DOHH2 (cell line): ENCODE results near the gene NOTCH1.

Source experiments
- H3F3A ChIP-seq: fragments of 200-600 bp; sonication (generic), shearing (Covaris generic); 2 replicates; pipeline ENCODE4 v1.6.0; 2016; ENCODE audit warnings: antibody characterized with exemption, mild to moderate bottlenecking; ENCODE audit not compliant: control insufficient read depth, insufficient read depth
- H3K27ac ChIP-seq: fragments of 200-600 bp; sonication (generic); 2 replicates; pipeline ENCODE4 v1.5.1; 2014; ENCODE audit warnings: low read depth, mild to moderate bottlenecking, low read length, moderate library complexity
- H3K27me3 ChIP-seq: fragments of 200-600 bp; sonication (generic); 2 replicates; pipeline ENCODE4 v1.6.1; 2014; ENCODE audit warnings: mild to moderate bottlenecking, low read length, mixed read lengths; ENCODE audit not compliant: control insufficient read depth
- H3K36me3 ChIP-seq: fragments of 200-600 bp; sonication (generic); 2 replicates; pipeline ENCODE4 v1.6.1; 2014; ENCODE audit warnings: mild to moderate bottlenecking, low read length, moderate library complexity, mixed read lengths; ENCODE audit not compliant: control insufficient read depth
- H3K4me1 ChIP-seq: fragments of 200-600 bp; sonication (generic); 2 replicates; pipeline ENCODE4 v1.6.1; 2014; ENCODE audit warnings: mild to moderate bottlenecking, low read length, mixed read lengths; ENCODE audit not compliant: control insufficient read depth
- H3K4me2 ChIP-seq: fragments of 200-600 bp; sonication (generic); 2 replicates; pipeline ENCODE4 v1.6.0; 2014; ENCODE audit warnings: mild to moderate bottlenecking, low read length, moderate library complexity
- H3K4me3 ChIP-seq: fragments of 200-600 bp; sonication (generic); 2 replicates; pipeline ENCODE4 v1.5.1; 2014; ENCODE audit warnings: mild to moderate bottlenecking, low read length, mixed read lengths
- H3K79me2 ChIP-seq: fragments of 200-600 bp; sonication (generic); 2 replicates; pipeline ENCODE4 v1.6.1; 2014; ENCODE audit warnings: mild to moderate bottlenecking, low read length, mixed read lengths; ENCODE audit not compliant: control insufficient read depth
- H3K9me2 ChIP-seq: fragments of 200-600 bp; sonication (generic); replicated peaks from 2 replicates; pipeline ENCODE4 v1.6.1; 2014; ENCODE audit warnings: mild to moderate bottlenecking, low read length, mixed read lengths; ENCODE audit not compliant: control insufficient read depth
- H3K9me3 ChIP-seq: fragments of 200-600 bp; sonication (generic); 2 replicates; pipeline ENCODE4 v1.6.1; 2014; ENCODE audit warnings: antibody characterized with exemption, low read length, mixed read lengths; ENCODE audit not compliant: control insufficient read depth, insufficient read depth
- H4K20me1 ChIP-seq: fragments of 200-600 bp; sonication (generic); 2 replicates; pipeline ENCODE4 v1.6.0; 2014; ENCODE audit warnings: low read depth, mild to moderate bottlenecking, antibody characterized with exemption, low read length, moderate library complexity; ENCODE audit not compliant: control insufficient read depth, insufficient read depth
- CTCF ChIP-seq: fragments of 200-600 bp; sonication (generic); IDR thresholded peaks from one replicate; pipeline ENCODE4 v1.5.1; 2014; ENCODE audit warnings: antibody characterized with exemption, mild to moderate bottlenecking, low read depth, low read length; ENCODE audit not compliant: poor library complexity, severe bottlenecking
- EZH2phosphoT487 ChIP-seq: fragments of 200-600 bp; sonication (generic); IDR thresholded peaks from 2 replicates; pipeline ENCODE4 v1.6.1; 2017; ENCODE audit warnings: borderline replicate concordance, mild to moderate bottlenecking, antibody characterized with exemption, low read length, moderate library complexity, mixed read lengths

NOTCH1 gene

DNA sequence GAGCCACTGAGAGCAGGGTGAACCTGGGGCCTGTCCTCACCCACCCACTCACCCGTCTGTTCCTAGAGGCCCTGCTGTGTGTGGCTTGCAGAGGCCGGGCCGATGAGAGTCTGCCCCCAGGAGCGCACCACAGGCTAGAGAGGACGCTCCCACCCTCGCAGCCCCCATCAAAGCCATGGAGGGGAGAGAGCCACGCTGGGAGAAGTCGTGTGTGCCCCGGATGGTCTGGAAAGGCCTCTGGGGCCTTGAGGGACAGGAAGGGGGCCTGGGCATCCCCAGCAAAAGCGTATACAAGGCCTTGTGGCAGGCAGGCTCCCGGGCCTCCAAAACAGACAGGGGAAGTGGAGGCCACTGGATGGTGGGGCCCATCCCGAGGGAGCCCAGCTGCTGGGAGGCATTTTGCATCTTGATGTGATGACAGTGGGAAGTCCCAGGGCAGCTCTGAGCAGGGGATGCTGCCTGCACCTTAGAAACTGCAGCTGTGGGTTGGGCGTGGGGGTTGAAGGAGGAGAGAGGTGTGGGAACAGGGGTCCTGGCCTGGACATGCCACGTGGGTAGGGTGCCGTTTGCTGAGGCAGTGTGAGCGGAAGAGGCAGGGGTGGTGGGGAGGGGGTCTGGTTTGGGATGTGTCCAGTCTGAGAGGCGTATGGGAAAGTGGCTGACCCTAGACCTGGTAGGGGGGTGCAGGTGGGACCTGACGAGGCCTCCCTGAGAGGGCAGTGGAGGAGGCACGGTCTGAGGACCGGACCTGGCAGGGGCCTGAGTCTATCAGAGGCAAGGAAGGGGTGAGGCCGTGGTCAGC, 43.0 kb upstream of the NOTCH1 start:
- peak overlapping the region; percentile 81 for H3K4me2 ChIP-seq
- H3F3A ChIP-seq = no peaks in the 10 kb centered on the region
- H3K79me2 ChIP-seq = no peaks in the 10 kb centered on the region
- peaks cover 15% of the 10 kb centered on the region for H3K27me3 ChIP-seq
- no peak for TF ChIP-seq EZH2phosphoT487
- TF ChIP-seq CTCF = no peak
- peak overlapping the region; percentile 9; the same call in 1 of the 2 replicates for H3K27ac ChIP-seq
- peak overlapping the region; percentile 61 for H3K4me3 ChIP-seq
- H3K36me3 ChIP-seq = no peaks in the 10 kb centered on the region
- no peaks in the 10 kb centered on the region for H4K20me1 ChIP-seq
- peaks cover 26% of the 10 kb centered on the region for H3K4me1 ChIP-seq
- no peaks in the 10 kb centered on the region for H3K9me2 ChIP-seq
- no peaks in the 10 kb centered on the region for H3K9me3 ChIP-seq

DNA sequence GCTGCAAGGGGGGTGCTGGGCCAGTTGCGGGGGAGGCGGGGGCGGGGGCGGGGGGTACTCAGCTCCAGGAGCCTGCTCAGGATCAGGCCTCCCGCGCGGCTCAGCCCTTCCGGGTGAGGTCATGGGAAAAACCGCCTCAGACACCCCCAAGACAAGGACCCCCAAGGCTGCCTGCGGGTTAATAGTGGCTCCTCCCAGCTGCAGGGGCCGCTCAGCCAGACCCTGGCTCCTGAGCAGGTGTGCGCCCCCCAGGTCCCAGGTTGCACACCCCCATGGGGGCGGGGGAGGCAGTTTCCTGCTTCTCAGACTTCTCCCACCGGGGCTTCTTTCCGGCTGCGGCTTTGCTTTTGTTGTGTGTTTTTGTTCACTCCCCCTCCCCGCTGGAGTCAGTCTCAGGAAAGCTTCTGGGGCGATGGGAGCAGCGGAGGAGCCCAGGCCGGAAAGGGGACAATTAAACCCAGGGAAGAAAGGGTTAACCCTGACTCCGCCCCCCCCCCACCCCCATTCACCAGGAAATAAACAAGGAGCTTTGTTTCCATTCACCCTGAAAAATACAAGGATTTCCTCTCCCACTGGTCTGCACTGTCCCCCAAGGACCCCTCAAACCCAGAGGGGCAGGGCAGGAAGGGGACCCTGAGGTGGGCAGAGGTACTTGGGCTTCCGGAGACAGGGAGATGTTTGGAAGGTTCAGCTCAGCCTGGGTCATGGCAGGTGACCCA, 42.3 kb upstream of the NOTCH1 start:
- Histone ChIP-seq H3K79me2 (no peaks in the 10 kb centered on the region), H3K4me1 (peaks cover 26% of the 10 kb centered on the region), H4K20me1 (no peaks in the 10 kb centered on the region), H3K36me3 (no peaks in the 10 kb centered on the region), H3K9me2 (no peaks in the 10 kb centered on the region), H3K27ac (peak overlapping the region; percentile 9; the same call in 1 of the 2 replicates), H3K4me2 (peak overlapping the region; percentile 81), H3K4me3 (peak overlapping the region; percentile 61), H3K9me3 (no peaks in the 10 kb centered on the region), H3F3A (no peaks in the 10 kb centered on the region), H3K27me3 (peaks cover 15% of the 10 kb centered on the region)
- TF ChIP-seq CTCF (no peak), EZH2phosphoT487 (no peak)

GRCh38 chr9:136587145-136587943, 41.5 kb upstream of the NOTCH1 start:
- Histone ChIP-seq H3K4me2 (peak overlapping the region; percentile 24; the same call in 1 of the 2 replicates), H3K36me3 (no peaks in the 10 kb centered on the region), H3K9me3 (peaks cover 6% of the 10 kb centered on the region), H3K4me3 (no peak overlapping the region), H3K27ac (no peak overlapping the region), H3K4me1 (peaks cover 26% of the 10 kb centered on the region), H3K79me2 (no peaks in the 10 kb centered on the region), H4K20me1 (no peaks in the 10 kb centered on the region), H3F3A (peaks cover under 1% of the 10 kb centered on the region; the same call in 1 of the 2 replicates), H3K27me3 (peaks cover 15% of the 10 kb centered on the region), H3K9me2 (no peaks in the 10 kb centered on the region)
- TF ChIP-seq CTCF = no peak
- no peak for TF ChIP-seq EZH2phosphoT487
